Hematopoietic multipotent progenitor cell treated with erythropoietin and hydrocortisone succinate and interleukin-3 and kit ligand, for 15 days (in vitro differentiated cells): ENCODE data around the gene PRKG1.

Source experiments
- DNase-seq: peaks from one replicate; pipeline ENCODE4 v3.0.0-alpha.2; 2015; ENCODE audit warnings: low spot score

Gene PRKG1

GRCh38 chr10:51076299-51076841 is 2.1 kb downstream of the PRKG1 start:
- no peak for DNase-seq

- no peak for DNase-seq
Observed at GRCh38 chr10:51077074-51077473, 2.8 kb downstream of the PRKG1 start.

- DNase-seq: no peak
Observed at GRCh38 chr10:51077507-51077906, 3.2 kb downstream of the PRKG1 start.

GRCh38 chr10:51079331-51079730 is 5.0 kb downstream of the PRKG1 start:
- no peak for DNase-seq

- DNase-seq: no peak
Observed at GRCh38 chr10:51079766-51080165, 5.5 kb downstream of the PRKG1 start.

GRCh38 chr10:51080311-51081006 is 6.2 kb downstream of the PRKG1 start:
- no peak for DNase-seq

GRCh38 chr10:51082857-51083256 is 8.6 kb downstream of the PRKG1 start:
- no peak for DNase-seq

GRCh38 chr10:51083356-51083853 is 9.1 kb downstream of the PRKG1 start:
- no peak for DNase-seq

GRCh38 chr10:51085204-51085603 is 10.9 kb downstream of the PRKG1 start:
- no peak for DNase-seq

GRCh38 chr10:51086710-51087109 is 12.4 kb downstream of the PRKG1 start:
- no peak for DNase-seq

GRCh38 chr10:51087114-51087513 is 12.8 kb downstream of the PRKG1 start:
- DNase-seq: no peak

- DNase-seq: no peak
Observed at GRCh38 chr10:51090190-51090589, 15.9 kb downstream of the PRKG1 start.

GRCh38 chr10:51092402-51092801 is 18.1 kb downstream of the PRKG1 start:
- DNase-seq: no peak

GRCh38 chr10:51095444-51095843 is 21.2 kb downstream of the PRKG1 start:
- no peak for DNase-seq

- DNase-seq: no peak
Observed at GRCh38 chr10:51097546-51097945, 23.3 kb downstream of the PRKG1 start.

GRCh38 chr10:51100221-51100620 is 25.9 kb downstream of the PRKG1 start:
- DNase-seq: no peak

- DNase-seq: no peak
Observed at GRCh38 chr10:51103554-51104217, 29.4 kb downstream of the PRKG1 start.

GRCh38 chr10:51106311-51106945 is 32.1 kb downstream of the PRKG1 start:
- no peak for DNase-seq

- no peak for DNase-seq
Observed at GRCh38 chr10:51108406-51108805, 34.1 kb downstream of the PRKG1 start.

GRCh38 chr10:51109801-51110533 is 35.7 kb downstream of the PRKG1 start:
- no peak for DNase-seq

- no peak for DNase-seq
Observed at GRCh38 chr10:51112013-51112412, 37.7 kb downstream of the PRKG1 start.

- DNase-seq: no peak
Observed at GRCh38 chr10:51113007-51113406, 38.7 kb downstream of the PRKG1 start.
